Erythroblast (primary cell): Measurements from ENCODE around the gene FAM110A.
"Not testable (repeated sequence)": the region's sequence is repeated elsewhere in the genome, so short reads cannot be mapped to it uniquely, and the experiment has no call there.

Source experiments
- DNase-seq, 2 experiments: peaks; one replicate each; lab custom pipeline; 2025; lab: John Stamatoyannopoulos, UW
- GATA1 ChIP-seq: IDR thresholded peaks from 2 replicates; pipeline ENCODE4 v1.6.1; 2011; ENCODE audit warnings: low read depth, mild to moderate bottlenecking, control low read depth, low read length, moderate library complexity
- POLR2A ChIP-seq: IDR thresholded peaks from 2 replicates; pipeline ENCODE4 v1.6.1; 2011; ENCODE audit warnings: mild to moderate bottlenecking, low read length

Gene FAM110A

DNA sequence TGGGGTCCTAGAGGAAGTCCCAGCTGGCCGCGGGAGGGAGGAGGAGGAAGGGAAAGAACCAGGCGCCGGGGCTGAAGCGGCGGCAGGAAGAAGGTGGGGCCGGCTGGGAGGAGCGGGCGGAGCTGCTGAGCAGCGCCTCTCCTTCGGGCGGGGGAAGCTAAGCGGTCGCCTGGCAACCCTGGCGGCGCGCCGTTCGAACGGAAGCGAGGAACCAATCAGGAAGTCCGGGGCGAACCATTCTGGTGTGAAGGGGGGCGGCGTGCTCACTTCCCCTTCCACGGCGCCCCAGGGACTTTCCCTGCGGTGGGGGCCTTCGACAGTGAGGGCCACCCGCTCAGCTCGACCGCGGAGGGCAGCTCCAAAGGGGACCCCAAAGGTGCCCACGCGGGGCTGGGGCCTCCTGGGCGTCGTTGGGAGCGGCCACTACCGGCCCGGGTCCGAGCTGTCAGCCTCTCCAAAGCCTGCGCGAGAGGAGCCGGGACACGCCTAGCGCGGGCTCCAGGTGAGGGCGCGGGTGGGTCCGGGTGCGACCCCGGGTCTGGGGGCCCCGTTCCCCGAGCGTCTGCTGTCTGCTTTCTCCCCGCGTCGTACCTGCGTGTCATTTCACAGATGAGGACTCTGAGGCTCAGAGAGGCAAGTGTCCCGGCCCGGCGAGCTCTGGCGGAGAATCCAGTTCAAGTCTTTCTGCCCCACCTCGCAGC is at the start of gene FAM110A:
TSS of gene FAM110A (plus strand) at position 266 of the 701 bp plus-strand sequence. CDS start 11,090 bp downstream, outside the sequence.
- TF ChIP-seq POLR2A (peak; percentile 78), GATA1 (no peak)
- peak; percentile 97 to 98 for DNase-seq

DNA sequence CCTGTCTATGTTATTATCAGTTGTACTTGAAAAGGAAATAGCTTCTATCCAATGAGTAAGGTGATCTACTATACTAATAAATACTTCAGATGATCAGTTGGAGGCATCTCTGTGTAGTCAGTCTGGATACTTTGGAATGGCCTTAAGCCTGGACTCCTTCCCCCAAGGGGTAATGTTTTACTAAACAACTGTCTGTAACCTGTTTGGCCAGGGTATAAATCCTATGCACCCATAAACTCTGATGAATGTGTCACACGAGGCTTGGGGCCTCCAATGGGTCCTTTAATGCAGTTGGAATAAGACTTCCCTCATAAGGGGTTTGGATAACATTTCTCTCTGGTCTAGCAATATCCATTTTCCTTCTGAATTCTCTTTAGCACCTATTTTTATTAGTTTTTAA is 45.7 kb upstream of the FAM110A start:
- TF ChIP-seq GATA1, result no peak
- TF ChIP-seq POLR2A, result no peak

GRCh38 chr20:791056-791455 is 42.5 kb upstream of the FAM110A start:
- no peak for TF ChIP-seq GATA1
- TF ChIP-seq POLR2A, result no peak
- no peak for DNase-seq

More for the DNA sequence above, 45.7 kb upstream of the FAM110A start:
- no peak for DNase-seq

GRCh38 chr20:792248-792647 is 41.3 kb upstream of the FAM110A start:
- TF ChIP-seq POLR2A (no peak), GATA1 (no peak)
- DNase-seq, result no peak

DNA sequence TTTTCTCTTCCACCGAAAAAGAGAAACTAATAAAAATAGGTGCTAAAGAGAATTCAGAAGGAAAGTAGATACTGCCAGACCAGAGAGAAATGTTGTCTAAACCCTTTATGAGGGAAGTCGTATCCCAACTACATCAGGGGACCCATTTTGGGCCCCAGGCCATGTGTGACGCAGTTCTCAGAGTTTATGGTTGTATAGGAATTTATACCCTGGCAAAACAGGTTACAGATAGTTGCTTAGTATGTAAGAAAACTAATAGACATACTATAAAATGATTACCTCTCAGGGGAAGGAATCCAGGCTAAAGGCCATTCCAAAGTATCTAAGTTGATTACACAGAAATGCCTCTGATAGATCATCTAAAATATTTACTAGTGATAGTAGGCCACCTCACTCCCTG is 36.6 kb upstream of the FAM110A start:
- TF ChIP-seq POLR2A (no peak), GATA1 (no peak)
- no peak for DNase-seq

- not testable (repeated sequence) for DNase-seq
Measured at GRCh38 chr20:798746-799145, 34.8 kb upstream of the FAM110A start.

- not testable (repeated sequence) for DNase-seq
Measured at GRCh38 chr20:800026-800425, 33.5 kb upstream of the FAM110A start.

- TF ChIP-seq GATA1, result no peak
- no peak for TF ChIP-seq POLR2A
- no peak for DNase-seq
Measured at GRCh38 chr20:801678-802077, 31.8 kb upstream of the FAM110A start.

- TF ChIP-seq GATA1 (no peak), POLR2A (no peak)
- peak; percentile 48 to 51 for DNase-seq
Measured at GRCh38 chr20:805713-806112, 27.8 kb upstream of the FAM110A start.

DNA sequence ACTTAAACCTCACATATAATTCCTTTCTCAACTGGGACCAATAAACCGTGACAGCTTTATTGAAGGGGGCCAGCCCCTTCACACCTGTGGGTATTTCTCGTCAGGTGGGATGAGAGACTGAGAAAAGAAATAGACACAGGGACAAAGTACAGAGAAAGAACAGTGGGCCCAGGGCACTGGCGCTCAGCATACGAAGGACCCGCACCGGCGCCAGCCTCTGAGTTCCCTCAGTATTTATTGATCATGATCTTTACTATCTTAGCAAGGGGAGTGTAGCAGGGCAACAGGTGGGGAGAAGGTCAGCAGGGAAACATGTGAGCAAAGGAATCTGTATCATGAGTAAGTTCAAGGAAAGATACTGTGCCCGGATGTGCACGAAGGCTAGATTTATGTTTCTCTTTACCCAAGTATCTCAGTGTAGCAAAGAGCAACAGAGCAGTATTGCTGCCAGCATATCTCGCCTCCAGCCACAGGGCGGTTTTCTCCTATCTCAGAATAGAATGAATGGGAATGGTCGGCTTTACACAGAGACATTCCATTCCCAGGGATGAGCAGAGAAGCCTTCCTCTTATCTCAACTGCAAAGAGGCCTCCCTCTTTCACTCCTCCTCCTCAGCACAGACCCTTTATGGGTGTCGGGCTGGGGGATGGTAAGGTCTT is 21.6 kb upstream of the FAM110A start:
- not testable (repeated sequence) for DNase-seq

GRCh38 chr20:812435-812814 is 21.1 kb upstream of the FAM110A start:
- not testable (repeated sequence) for DNase-seq

GRCh38 chr20:813390-813789 is 20.1 kb upstream of the FAM110A start:
- no peak for TF ChIP-seq GATA1
- no peak for TF ChIP-seq POLR2A

GRCh38 chr20:815226-815625 is 18.3 kb upstream of the FAM110A start:
- DNase-seq, result no peak
- no peak for TF ChIP-seq GATA1
- no peak for TF ChIP-seq POLR2A

More at GRCh38 chr20:813390-813789, 20.1 kb upstream of the FAM110A start:
- DNase-seq, result no peak

DNA sequence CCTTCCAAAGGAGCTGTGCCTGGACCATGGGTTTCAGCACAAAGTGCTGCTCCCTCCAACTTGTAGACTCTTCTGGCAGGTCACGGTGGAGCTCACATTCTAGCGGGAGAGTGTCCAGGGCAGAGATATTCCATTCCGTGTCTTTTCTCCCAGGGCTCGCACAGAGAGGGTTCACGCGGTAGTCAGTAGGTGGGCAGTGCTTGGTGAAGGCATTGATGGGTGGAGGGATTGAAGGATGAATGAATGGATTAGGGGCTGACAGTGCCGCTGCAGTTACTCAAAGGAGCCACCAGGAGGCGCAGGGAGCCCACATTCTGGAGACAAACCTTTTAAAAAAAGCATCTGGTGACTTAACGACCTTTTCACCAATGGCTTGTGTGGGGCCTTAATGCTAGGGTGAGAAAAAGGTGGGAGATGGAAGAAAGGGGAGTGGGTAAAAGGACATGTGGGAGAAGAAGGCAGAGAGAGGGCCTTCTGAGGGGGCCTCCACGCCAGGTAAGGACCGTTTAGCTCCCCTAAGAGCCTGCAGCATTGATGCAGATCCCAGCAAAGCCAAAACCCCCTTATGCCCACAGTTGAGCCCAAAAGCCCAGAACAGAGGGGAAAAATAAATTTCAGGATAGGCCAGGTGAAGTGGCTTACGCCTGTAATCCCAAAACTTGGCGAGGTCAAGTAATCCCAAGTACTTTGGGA is 17.5 kb upstream of the FAM110A start:
- peak; percentile 72 to 86 for DNase-seq
- TF ChIP-seq GATA1 (no peak), POLR2A (no peak)
